ENCODE measurements around the gene LPAR5.

GRCh38 chr12:6652391-6652790 lies 16.6 kb upstream of the LPAR5 start:
- no peak for TF ChIP-seq CTCF (conservative IDR thresholded peaks at IDR 0.05)
- no peak for TF ChIP-seq EZH2 (IDR thresholded peaks at IDR 0.05; ENCODE audit: low read depth)

Data from PC-9 (cell line).